Endothelial cell of umbilical vein (primary cell): ENCODE results near the gene IQSEC3. TPM values are rescaled to one million over a fixed set of nuclear protein-coding genes. Genes with fewer than 3 reads are reported as not detected.

ENCODE experiments used
- BruUV-seq: library from RNA; stranded (reverse); fragments of 400-500 nt; replicated peaks from 2 replicates; lab custom pipeline; 2021; lab: Mats Ljungman, UMichigan
- CTCF ChIA-PET: fragments of 300-600, 350-600 bp; sonication (Branson Sonifier 250); formaldehyde crosslinking; loops from one replicate; lab custom pipeline; 2021; ENCODE audit warnings: antibody characterized with exemption, inconsistent platforms; lab: Charles Lee
- POLR2A ChIA-PET: fragments of 300-600, 350-600 bp; sonication (Branson Sonifier 250); formaldehyde crosslinking; loops from one replicate; lab custom pipeline; 2021; ENCODE audit warnings: antibody characterized with exemption, inconsistent platforms; lab: Charles Lee
- DNase-seq: peaks from one replicate; pipeline ENCODE4 v3.0.0-alpha.2; 2011; ENCODE audit warnings: low read depth, low spot score
- FAIRE-seq: peaks from 2 replicates; lab custom pipeline; 2011; peaks lifted over from hg19 to GRCh38; lab: Jason Lieb, UNC
- H2AFZ ChIP-seq: 2 replicates; pipeline ENCODE4 v1.6.0; 2012; ENCODE audit warnings: low read depth, low read length, control low read depth, inconsistent platforms
- H3K27ac ChIP-seq: 2 replicates; pipeline ENCODE4 v1.5.1; 2011; ENCODE audit warnings: low read depth, mild to moderate bottlenecking, control low read depth, low read length, moderate library complexity; ENCODE audit not compliant: insufficient read depth
- H3K27me3 ChIP-seq, 2 experiments: 2 replicates each; pipeline versions ENCODE4 v1.6.0 to v1.6.1; 2011; ENCODE audit warnings: low read length in 2 of 2, mixed read lengths in 1 of 2; ENCODE audit not compliant: control insufficient read depth in 2 of 2, insufficient read depth in 2 of 2
- H3K36me3 ChIP-seq, 2 experiments: 2 replicates in 1 of 2; 3 replicates in 1 of 2; pipeline ENCODE4 v1.5.1; 2011; ENCODE audit warnings: low read length in 2 of 2, mild to moderate bottlenecking in 1 of 2, moderate library complexity in 1 of 2; ENCODE audit not compliant: control insufficient read depth in 2 of 2, insufficient read depth in 2 of 2; ENCODE audit errors: extremely low read depth in 1 of 2
- H3K4me1 ChIP-seq: 3 replicates; pipeline ENCODE4 v1.5.1; 2011; ENCODE audit warnings: mild to moderate bottlenecking, low read length; ENCODE audit not compliant: control insufficient read depth, insufficient read depth; ENCODE audit errors: extremely low read depth
- H3K4me2 ChIP-seq: 2 replicates; pipeline ENCODE4 v1.6.1; 2011; ENCODE audit warnings: low read length, control low read depth, mixed read lengths; ENCODE audit not compliant: insufficient read depth
- H3K4me3 ChIP-seq, 3 experiments: fragments of 200-600 bp in 1 of 3; sonication (generic), shearing (Covaris generic) in 1 of 3; replicated peaks in 1 of 3; 2 replicates each; pipeline ENCODE4 v1.5.1; 2011 to 2016; ENCODE audit warnings: control low read depth in 3 of 3, low read length in 3 of 3, mild to moderate bottlenecking in 2 of 3, inconsistent platforms in 1 of 3, low read depth in 1 of 3, moderate library complexity in 1 of 3; ENCODE audit not compliant: insufficient read depth in 1 of 3
- H3K79me2 ChIP-seq: 2 replicates; pipeline ENCODE4 v1.6.0; 2012; ENCODE audit warnings: low read length, inconsistent platforms; ENCODE audit not compliant: control insufficient read depth, insufficient read depth
- H3K9ac ChIP-seq: replicated peaks from 2 replicates; pipeline ENCODE3; 2011; ENCODE audit warnings: low read length, control low read depth; ENCODE audit not compliant: insufficient read depth; ENCODE audit errors: extremely low read depth
- H3K9me1 ChIP-seq: replicated peaks from 3 replicates; pipeline ENCODE4 v1.6.0; 2011; ENCODE audit warnings: mild to moderate bottlenecking, low read length; ENCODE audit not compliant: control insufficient read depth, insufficient read depth; ENCODE audit errors: extremely low read depth
- H3K9me3 ChIP-seq: replicated peaks from 2 replicates; pipeline ENCODE4 v1.5.1; 2012; ENCODE audit warnings: low read length, inconsistent platforms; ENCODE audit not compliant: control insufficient read depth, insufficient read depth
- H4K20me1 ChIP-seq: replicated peaks from 2 replicates; pipeline ENCODE3; 2011; ENCODE audit warnings: mild to moderate bottlenecking, low read length; ENCODE audit not compliant: control insufficient read depth, insufficient read depth; ENCODE audit errors: extremely low read depth
- CTCF ChIP-seq, 2 donors: IDR thresholded peaks; 1 replicate in 1 of 2; 2 replicates in 1 of 2; pipeline ENCODE4 v1.5.1; 2011; ENCODE audit warnings: low read length in 2 of 2, mild to moderate bottlenecking in 2 of 2, moderate library complexity in 2 of 2, control low read depth in 1 of 2, inconsistent platforms in 1 of 2, low read depth in 1 of 2; ENCODE audit not compliant: insufficient read depth in 1 of 2; ENCODE audit errors: extremely low read depth in 1 of 2
- EZH2 ChIP-seq: IDR thresholded peaks from 2 replicates; pipeline ENCODE4 v1.6.1; 2012; ENCODE audit warnings: borderline replicate concordance, low read depth, mild to moderate bottlenecking, moderate library complexity, low read length, inconsistent platforms; ENCODE audit not compliant: severe bottlenecking
- GATA2 ChIP-seq: IDR thresholded peaks from 2 replicates; pipeline ENCODE4 v1.7.0; 2011; ENCODE audit warnings: low read depth, mild to moderate bottlenecking, moderate library complexity, mixed read lengths, low read length; ENCODE audit not compliant: insufficient read length, insufficient read depth
- JUN ChIP-seq: IDR thresholded peaks from 2 replicates; pipeline ENCODE4 v1.6.1; 2011; ENCODE audit warnings: borderline replicate concordance, low read depth; ENCODE audit not compliant: insufficient read length, insufficient read depth
- MYC ChIP-seq: IDR thresholded peaks from one replicate; pipeline ENCODE4 v1.6.1; 2011; ENCODE audit warnings: mild to moderate bottlenecking, low read depth, low read length
- POLR2A ChIP-seq: IDR thresholded peaks from 2 replicates; pipeline ENCODE4 v1.6.1; 2012; ENCODE audit warnings: low read depth, mild to moderate bottlenecking, control low read depth, low read length
- POLR2AphosphoS5 ChIP-seq: IDR thresholded peaks from 2 replicates; pipeline ENCODE4 v1.6.1; 2012; ENCODE audit warnings: low read depth, mild to moderate bottlenecking, control low read depth, low read length, moderate library complexity; ENCODE audit not compliant: insufficient read depth
- dilution Hi-C: fragments of 300-500 bp; cut with MboI; formaldehyde crosslinking; loops from one replicate; pipeline ENCODE4 v1.15.0; 2019; ENCODE audit warnings: low sequenced_read_pairs; ENCODE audit not compliant: extremely low pct_ligation_motif_present
- intact Hi-C: fragments of 100-400 bp; cut with micrococcal nuclease; formaldehyde crosslinking; loops from one replicate; pipeline ENCODE4 v1.10.0; 2022
- polyA plus RNA-seq, 4 experiments: library from polyadenylated mRNA; depleted of rRNA in 3 of 4; stranded (reverse) in 3 of 4; unstranded in 1 of 4; fragments of >200 nt; gene quantifications; 2 replicates each; pipeline versions ENCODE4 v1.2.1 to v1.2.3, GENCODE V29; 2011 to 2012; ENCODE audit warnings: missing spikeins in 1 of 4
- total RNA-seq: library from RNA; stranded (reverse); gene quantifications from 2 replicates; pipeline ENCODE4 v1.2.3, GENCODE V29; 2021

IQSEC3 gene
- total and polyA plus RNA-seq, 2 donors (not counting 3 experiments of a cell fraction or from before 2014, with no cell fraction given), result not detected

- H3K27ac ChIP-seq, result no peak overlapping the region
- ChIA-PET CTCF (interaction anchor here (1.3 kb wide), 1 partner anchor 12 kb away, joined by 3 read pairs; no protein-coding TSS in a partner anchor), POLR2A (no interaction called here)
- no peaks in the 10 kb centered on the region for H3K36me3 ChIP-seq
- H3K79me2 ChIP-seq, result no peaks in the 10 kb centered on the region
- BruUV-seq, result no TSS peak
- dilution Hi-C loops (no loop called here), intact Hi-C loops (no loop called here)
- no peaks in the 10 kb centered on the region for H4K20me1 ChIP-seq
- no peaks in the 10 kb centered on the region for H3K9me3 ChIP-seq
- H3K27me3 ChIP-seq, result no peaks in the 10 kb centered on the region
- H3K9me1 ChIP-seq, result no peaks in the 10 kb centered on the region
- TF ChIP-seq CTCF (IDR thresholded peaks at IDR 0.05; ENCODE audit: extremely low read depth in 1 of 2, insufficient read depth in 1 of 2, low read depth in 1 of 2, low read length in 2 of 2) (no peak), GATA2 (no peak), EZH2 (no peak), POLR2AphosphoS5 (no peak), MYC (no peak), POLR2A (no peak), JUN (no peak)
- H2AFZ ChIP-seq, result no peak overlapping the region
- FAIRE-seq (no peak), DNase-seq (no peak)
- H3K4me2 ChIP-seq, result no peak overlapping the region
- H3K4me3 ChIP-seq, result no peak overlapping the region
- no peak overlapping the region for H3K9ac ChIP-seq
- H3K4me1 ChIP-seq, result no peaks in the 10 kb centered on the region
Observed at GRCh38 chr12:218221-218620, 151.7 kb downstream of the IQSEC3 start.
